ENCODE results near the gene SH3BP4. TPM values are rescaled to one million over a fixed set of nuclear protein-coding genes. Genes with fewer than 3 reads are reported as not detected.

SH3BP4 gene
- total and polyA plus RNA-seq, 2 donors (not counting 1 experiment from before 2014, with no cell fraction given), result 1.00 to 1.3 TPM

- Histone ChIP-seq H2AFZ (ENCODE audit: insufficient read depth, low read depth, low read length, poor library complexity, severe bottlenecking) (no peak overlapping the region), H3K9ac (ENCODE audit: low read length) (no peak overlapping the region), H3K9me3 (ENCODE audit: control extremely low read depth in 1 of 3, control insufficient read depth in 2 of 3, insufficient read depth in 1 of 3, low read length in 2 of 3) (peaks cover 0 to 16% (median 0%) of the 10 kb centered on the region in 3 donors), H4K20me1 (ENCODE audit: control insufficient read depth, insufficient read depth, low read length, poor library complexity, severe bottlenecking) (no peaks in the 10 kb centered on the region), H3K36me3 (replicated peaks in 1 of 2; ENCODE audit: control extremely low read depth in 1 of 2, control insufficient read depth in 1 of 2, extremely low read depth in 1 of 2, insufficient read depth in 2 of 2, low read length in 1 of 2) (no peaks in the 10 kb centered on the region), H3K79me2 (ENCODE audit: control insufficient read depth, insufficient read depth, low read length) (no peaks in the 10 kb centered on the region), H3K27me3 (replicated peaks in 1 of 4; ENCODE audit: control extremely low read depth in 1 of 4, control insufficient read depth in 3 of 4, insufficient read depth in 4 of 4, low read length in 3 of 4) (peaks cover 0 to 6% (median 0%) of the 10 kb centered on the region in 4 experiments), H3K4me3 (ENCODE audit: control extremely low read depth in 1 of 5, extremely low read depth in 1 of 5, insufficient read depth in 1 of 5, low read depth in 2 of 5, low read length in 4 of 5) (no peak overlapping the region), H3K4me1 (ENCODE audit: control insufficient read depth in 2 of 2, insufficient read depth in 2 of 2, low read length in 2 of 2) (peaks cover 14 to 32% of the 10 kb centered on the region in 2 donors), H3K4me2 (replicated peaks; ENCODE audit: low read depth, low read length, poor library complexity, severe bottlenecking) (no peak overlapping the region), H3K27ac (ENCODE audit: low read length in 2 of 2) (no peak overlapping the region)
- 86% methylated on average over 6 of the region's 6 CpGs for WGBS (ENCODE audit: insufficient coverage)
- Mint-ChIP-seq H3K9me3 (ENCODE audit: insufficient read depth) (no peaks in the 10 kb centered on the region), H3K4me1 (peaks cover 15% of the 10 kb centered on the region), H3K27ac (no peak overlapping the region), H3K4me3 (no peak overlapping the region), H3K27me3 (peaks cover 8% of the 10 kb centered on the region)
- ChIA-PET CTCF (no interaction called here), POLR2A (no interaction called here)
- ATAC-seq (ENCODE audit: low read depth), result no peak
- intact Hi-C loops (cut with micrococcal nuclease), result no loop called here
- no peak for DNase-seq
- no peak for TF ChIP-seq CTCF (IDR thresholded peaks at IDR 0.05)
- no peak for TF ChIP-seq EZH2 (IDR thresholded peaks at IDR 0.05; ENCODE audit: borderline replicate concordance, insufficient read depth, low read depth, low read length, poor library complexity, severe bottlenecking)
Measured at GRCh38 chr2:234991793-234992192, 40.0 kb downstream of the SH3BP4 start.

- H3K27me3 Mint-ChIP-seq, result peaks cover 8% of the 10 kb centered on the region
- ChIA-PET CTCF (no interaction called here), POLR2A (no interaction called here)
- H3K4me3 Mint-ChIP-seq, result peak overlapping the region; percentile 13
- no peak overlapping the region for H3K4me3 ChIP-seq (ENCODE audit: control extremely low read depth in 1 of 5, extremely low read depth in 1 of 5, insufficient read depth in 1 of 5, low read depth in 2 of 5, low read length in 4 of 5)
- H3K27ac Mint-ChIP-seq, result no peak overlapping the region
- H3K4me1 Mint-ChIP-seq, result peaks cover 15% of the 10 kb centered on the region
- peaks cover 0 to 6% (median 0%) of the 10 kb centered on the region in 4 experiments for H3K27me3 ChIP-seq (replicated peaks in 1 of 4; ENCODE audit: control extremely low read depth in 1 of 4, control insufficient read depth in 3 of 4, insufficient read depth in 4 of 4, low read length in 3 of 4)
- no peaks in the 10 kb centered on the region for H4K20me1 ChIP-seq (ENCODE audit: control insufficient read depth, insufficient read depth, low read length, poor library complexity, severe bottlenecking)
- H3K9me3 Mint-ChIP-seq (ENCODE audit: insufficient read depth), result no peaks in the 10 kb centered on the region
- TF ChIP-seq CTCF (IDR thresholded peaks at IDR 0.05) (no peak), EZH2 (IDR thresholded peaks at IDR 0.05; ENCODE audit: borderline replicate concordance, insufficient read depth, low read depth, low read length, poor library complexity, severe bottlenecking) (no peak)
- H3K4me2 ChIP-seq (replicated peaks; ENCODE audit: low read depth, low read length, poor library complexity, severe bottlenecking), result no peak overlapping the region
- H3K9ac ChIP-seq (ENCODE audit: low read length), result no peak overlapping the region
- no peaks in the 10 kb centered on the region for H3K79me2 ChIP-seq (ENCODE audit: control insufficient read depth, insufficient read depth, low read length)
- no peak overlapping the region for H3K27ac ChIP-seq (ENCODE audit: low read length in 2 of 2)
- peaks cover 14 to 32% of the 10 kb centered on the region in 2 donors for H3K4me1 ChIP-seq (ENCODE audit: control insufficient read depth in 2 of 2, insufficient read depth in 2 of 2, low read length in 2 of 2)
- no peaks in the 10 kb centered on the region for H3K36me3 ChIP-seq (replicated peaks in 1 of 2; ENCODE audit: control extremely low read depth in 1 of 2, control insufficient read depth in 1 of 2, extremely low read depth in 1 of 2, insufficient read depth in 2 of 2, low read length in 1 of 2)
- peaks cover 0 to 16% (median 0%) of the 10 kb centered on the region in 3 donors for H3K9me3 ChIP-seq (ENCODE audit: control extremely low read depth in 1 of 3, control insufficient read depth in 2 of 3, insufficient read depth in 1 of 3, low read length in 2 of 3)
- 93% methylated on average over 10 of the region's 10 CpGs for WGBS (ENCODE audit: insufficient coverage)
- no peak overlapping the region for H2AFZ ChIP-seq (ENCODE audit: insufficient read depth, low read depth, low read length, poor library complexity, severe bottlenecking)
- intact Hi-C loops (cut with micrococcal nuclease), result no loop called here
- DNase-seq, result no peak
- ATAC-seq (ENCODE audit: low read depth), result no peak
Measured at GRCh38 chr2:234992196-234992595, 40.4 kb downstream of the SH3BP4 start.
